K562 (cell line): ENCODE results near the gene GTF3C1. TPM values are rescaled to one million over a fixed set of nuclear protein-coding genes. Genes with fewer than 3 reads are reported as not detected.

Experiments
- ATAC-seq: fragments of 200-7000 bp; cut with Tn5 transposase; 3 replicates; pipeline ENCODE4 v1.9.1; 2020; ENCODE audit warnings: moderate library complexity
- BruUV-seq: library from RNA; stranded (reverse); fragments of 400-500 nt; replicated peaks from 2 replicates; lab custom pipeline; 2021; lab: Mats Ljungman, UMichigan
- CTCF ChIA-PET: fragments of 300-600 bp; formaldehyde crosslinking; extraction: SDS; loops from one replicate; lab custom pipeline; 2021; ENCODE audit warnings: low intra/inter-chr PET ratio; lab: Yijun Ruan, JAX
- POLR2A ChIA-PET: fragments of 300-600, 350-650 bp; sonication (Branson Sonifier 250); formaldehyde crosslinking; extraction: SDS; loops from one replicate; lab custom pipeline; 2021; ENCODE audit warnings: antibody characterized with exemption, inconsistent platforms; lab: Yijun Ruan, JAX
- DNase-seq, 4 experiments: peaks; one replicate each; pipeline versions ENCODE4 v3.0.0 to v3.0.0-alpha.2; 2011 to 2018; ENCODE audit warnings: low spot score in 3 of 4, mixed read lengths in 3 of 4; ENCODE audit errors: extremely low read depth in 1 of 4
- FAIRE-seq: peaks from 2 replicates; lab custom pipeline; 2011; peaks lifted over from hg19 to GRCh38; lab: Jason Lieb, UNC
- H2AFZ ChIP-seq: 2 replicates; pipeline ENCODE4 v1.6.0; 2011; ENCODE audit warnings: low read depth, low read length, control low read depth, inconsistent platforms
- H3K27ac ChIP-seq: fragments of 200-600 bp; 3 replicates; pipeline ENCODE4 v1.8.0; 2011; ENCODE audit warnings: low read depth, mild to moderate bottlenecking, control low read depth, inconsistent platforms, low read length, moderate library complexity, mixed read lengths; ENCODE audit errors: extremely low read depth
- H3K27me3 ChIP-seq, 2 experiments: fragments of 300-600 bp in 1 of 2; 2 replicates in 1 of 2; 3 replicates in 1 of 2; pipeline versions ENCODE4 v1.6.0 to v1.8.0; 2011; ENCODE audit warnings: inconsistent platforms in 2 of 2, low read length in 2 of 2, mild to moderate bottlenecking in 1 of 2, mixed read lengths in 1 of 2, moderate library complexity in 1 of 2; ENCODE audit not compliant: control insufficient read depth in 2 of 2, insufficient read depth in 2 of 2
- H3K36me3 ChIP-seq: fragments of 300-600 bp; 3 replicates; pipeline ENCODE4 v1.8.0; 2011; ENCODE audit warnings: mild to moderate bottlenecking, low read length, inconsistent platforms; ENCODE audit not compliant: control insufficient read depth, insufficient read depth
- H3K4me1 ChIP-seq, 2 experiments: fragments of 200-600 bp in 1 of 2; replicated peaks in 1 of 2; 2 replicates in 1 of 2; 3 replicates in 1 of 2; pipeline versions ENCODE4 v1.5.1 to v1.8.0; 2011; ENCODE audit warnings: inconsistent platforms in 2 of 2, low read length in 2 of 2, mild to moderate bottlenecking in 1 of 2, mixed read lengths in 1 of 2, moderate library complexity in 1 of 2; ENCODE audit not compliant: control insufficient read depth in 2 of 2, insufficient read depth in 2 of 2
- H3K4me2 ChIP-seq: 2 replicates; pipeline ENCODE4 v1.6.1; 2011; ENCODE audit warnings: low read length, control low read depth, inconsistent platforms, mixed read lengths; ENCODE audit not compliant: insufficient read depth
- H3K4me3 ChIP-seq: fragments of 200-600 bp; sonication (generic), shearing (Covaris generic); 2 replicates; pipeline ENCODE4 v1.5.1; 2016; ENCODE audit warnings: control low read depth, inconsistent platforms
- H3K79me2 ChIP-seq: fragments of 200-600 bp; 3 replicates; pipeline ENCODE4 v1.8.0; 2011; ENCODE audit warnings: low read length, inconsistent platforms; ENCODE audit not compliant: control insufficient read depth, insufficient read depth
- H3K9ac ChIP-seq, 2 experiments: 2 replicates each; pipeline versions ENCODE4 v1.6.0 to v1.6.1; 2011; ENCODE audit warnings: low read depth in 2 of 2, low read length in 2 of 2, control low read depth in 1 of 2, inconsistent platforms in 1 of 2, mild to moderate bottlenecking in 1 of 2, mixed read lengths in 1 of 2; ENCODE audit not compliant: insufficient read depth in 1 of 2
- H3K9me1 ChIP-seq: one replicate; pipeline ENCODE4 v1.6.0; 2011; ENCODE audit warnings: inconsistent platforms, mild to moderate bottlenecking, low read length, moderate library complexity; ENCODE audit not compliant: control insufficient read depth, insufficient read depth
- H3K9me3 ChIP-seq: replicated peaks from 2 replicates; pipeline ENCODE4 v1.5.1; 2011; ENCODE audit warnings: low read depth, low read length, inconsistent platforms; ENCODE audit not compliant: control insufficient read depth, insufficient read depth
- H4K20me1 ChIP-seq: replicated peaks from 2 replicates; pipeline ENCODE4 v1.6.1; 2011; ENCODE audit warnings: low read length, inconsistent platforms, mixed read lengths; ENCODE audit not compliant: control insufficient read depth, insufficient read depth
- CBX5 ChIP-seq: IDR thresholded peaks from 2 replicates; pipeline ENCODE4 v1.6.1; 2014; ENCODE audit warnings: low read depth, borderline replicate concordance
- FOS ChIP-seq: IDR thresholded peaks from 3 replicates; pipeline ENCODE4 v1.6.1; 2011; ENCODE audit not compliant: insufficient read length; ENCODE audit errors: extremely low read depth
- HDAC1 ChIP-seq, 2 experiments: fragments of 450-650 bp; IDR thresholded peaks; 2 replicates each; pipeline ENCODE4 v1.6.1; 2016 to 2017; ENCODE audit warnings: inconsistent platforms in 1 of 2, mild to moderate bottlenecking in 1 of 2, moderate library complexity in 1 of 2
- ILK ChIP-seq: fragments of 450-650 bp; IDR thresholded peaks from 2 replicates; pipeline ENCODE4 v1.6.1; 2016; ENCODE audit warnings: missing genetic modification characterization, low read depth, mild to moderate bottlenecking, missing compliant biosample characterization, moderate library complexity, borderline replicate concordance
- NBN ChIP-seq: fragments of 450-650 bp; IDR thresholded peaks from 2 replicates; pipeline ENCODE4 v1.6.1; 2016; ENCODE audit warnings: low read depth, mild to moderate bottlenecking
- POLR2AphosphoS2 ChIP-seq: IDR thresholded peaks from 2 replicates; pipeline ENCODE4 v1.6.1; 2012; ENCODE audit warnings: low read length, improper control_type of control experiment
- PTRF ChIP-seq: fragments of 450-650 bp; IDR thresholded peaks from 2 replicates; pipeline ENCODE4 v1.6.1; 2016; ENCODE audit warnings: mild to moderate bottlenecking, missing genetic modification characterization, missing compliant biosample characterization
- RBM14 ChIP-seq: fragments of 200-400 bp; formaldehyde crosslinking; IDR thresholded peaks from 2 replicates; pipeline ENCODE4 v1.6.1; 2018; ENCODE audit warnings: low read depth, mild to moderate bottlenecking, low read length, moderate library complexity, borderline replicate concordance; ENCODE audit not compliant: insufficient read depth
- SUPT5H ChIP-seq: fragments of 450-650 bp; IDR thresholded peaks from 2 replicates; pipeline ENCODE4 v1.6.1; 2016
- ZFP30 ChIP-seq: fragments of 250-450 bp; sonication (Bioruptor Pico); IDR thresholded peaks from 2 replicates; pipeline ENCODE4 v1.8.0; 2022; ENCODE audit warnings: moderate library complexity, mild to moderate bottlenecking, inconsistent platforms, borderline replicate concordance
- ZNF384 ChIP-seq: IDR thresholded peaks from 2 replicates; pipeline ENCODE4 v1.6.1; 2012; ENCODE audit warnings: low read depth, low read length, improper control_type of control experiment
- WGBS: fragments of 100-300 bp; shearing (Covaris generic); methylation state at CpG from one replicate; pipeline ENCODE4 v1.1.6; 2016; ENCODE audit warnings: low coverage, mixed read lengths; ENCODE audit not compliant: insufficient coverage; ENCODE audit errors: missing lambda C conversion rate; 5-methylcytosine and 5-hydroxymethylcytosine counted together
- in situ Hi-C: fragments of 300-500 bp; cut with MboI; formaldehyde crosslinking; loops from 4 replicates; pipeline ENCODE4 v1.15.0; 2018; ENCODE audit warnings: inconsistent platforms, mixed read lengths
- intact Hi-C: fragments of 100-400 bp; cut with micrococcal nuclease; formaldehyde crosslinking; loops from 2 replicates; pipeline ENCODE4 v1.14.2; 2022
- polyA plus RNA-seq, 8 experiments: library from polyadenylated mRNA; depleted of rRNA in 4 of 8; stranded (reverse) in 5 of 8; unstranded in 3 of 8; fragments of >200 nt; fragmentation: Nextera tagmentation in 2 of 8; fragmentation: Illumina TruSeq in 1 of 8; extraction: Ambion mirVana in 2 of 8; extraction: Trizol in 1 of 8; gene quantifications; 2 replicates each; pipeline versions ENCODE4 v1.2.1 to v1.2.3, GENCODE V29; 2011 to 2014; ENCODE audit warnings: inconsistent platforms in 1 of 8, missing spikeins in 1 of 8
- total RNA-seq, 7 experiments: library from RNA; depleted of rRNA in 6 of 7; stranded (reverse); fragments of >200 nt in 6 of 7; fragmentation: Illumina TruSeq in 2 of 7; extraction: Trizol in 2 of 7; gene quantifications; 2 replicates each; pipeline versions ENCODE4 v1.2.1 to v1.2.3, GENCODE V29; 2011 to 2021; ENCODE audit warnings: low replicate concordance in 1 of 7
- TF ChIP-seq, protein P1 (sequence below): sonication (generic); formaldehyde crosslinking; IDR thresholded peaks from 2 replicates; pipeline ENCODE4 v1.8.0; 2022; ENCODE audit warnings: mild to moderate bottlenecking, missing genetic modification reagents
- TF ChIP-seq, protein P2 (sequence below): fragments of 450-650 bp; formaldehyde crosslinking; IDR thresholded peaks from 2 replicates; pipeline ENCODE4 v1.4.0; 2020; ENCODE audit warnings: mild to moderate bottlenecking, moderate library complexity
- TF ChIP-seq, protein P3 (sequence below): sonication (generic); formaldehyde crosslinking; IDR thresholded peaks from 2 replicates; pipeline ENCODE4 v1.8.1; 2023; ENCODE audit warnings: mild to moderate bottlenecking, missing genetic modification reagents
- TF ChIP-seq, protein P4 (sequence below): fragments of 200-800 bp; sonication (Bioruptor generic); IDR thresholded peaks from 2 replicates; pipeline ENCODE4 v1.6.1; 2017; ENCODE audit warnings: missing genetic modification characterization, missing compliant biosample characterization

The GTF3C1 gene
- total and polyA plus RNA-seq, 9 of the 15 experiments (the other 6 are each of a cell fraction or from before 2014, with no cell fraction given) = 0.72 to 63.6 (median 30.9) TPM

DNA sequence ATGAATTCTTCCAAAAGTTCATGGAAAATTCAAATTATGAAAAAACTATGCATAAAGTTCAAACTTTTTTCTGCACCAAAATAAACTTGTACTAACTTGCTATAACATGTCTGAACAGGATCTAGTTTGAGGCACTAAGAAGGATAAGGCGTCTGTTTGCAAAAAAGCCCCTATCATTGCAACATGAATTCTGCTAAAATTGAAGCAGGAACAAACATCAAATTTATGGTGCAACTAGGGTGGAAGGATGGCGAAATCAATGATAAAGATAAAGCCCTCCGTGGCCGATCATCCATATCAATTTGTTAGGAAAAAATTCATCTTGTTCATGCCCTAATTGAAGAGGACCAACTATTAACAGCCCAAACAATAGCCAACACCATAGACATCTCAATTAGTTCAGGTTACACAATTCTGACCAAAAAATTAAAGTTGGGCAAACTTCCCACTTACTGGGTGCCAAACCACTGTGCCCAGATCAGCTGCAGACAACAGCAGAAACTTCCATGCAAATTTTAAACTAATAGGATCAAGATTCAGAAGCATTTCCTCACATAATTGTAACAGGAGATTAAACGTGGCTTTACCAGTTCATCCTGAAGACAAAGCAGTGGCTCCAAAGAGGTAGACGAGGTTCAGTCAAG is 134.8 kb downstream of the GTF3C1 start (continued):
- TF ChIP-seq POLR2AphosphoS2 (no peak), SUPT5H (no peak), NBN (no peak), FOS (no peak), PTRF (tag) (no peak), ZNF384 (no peak), RBM14 (no peak)
- TF ChIP-seq, protein P1, sequence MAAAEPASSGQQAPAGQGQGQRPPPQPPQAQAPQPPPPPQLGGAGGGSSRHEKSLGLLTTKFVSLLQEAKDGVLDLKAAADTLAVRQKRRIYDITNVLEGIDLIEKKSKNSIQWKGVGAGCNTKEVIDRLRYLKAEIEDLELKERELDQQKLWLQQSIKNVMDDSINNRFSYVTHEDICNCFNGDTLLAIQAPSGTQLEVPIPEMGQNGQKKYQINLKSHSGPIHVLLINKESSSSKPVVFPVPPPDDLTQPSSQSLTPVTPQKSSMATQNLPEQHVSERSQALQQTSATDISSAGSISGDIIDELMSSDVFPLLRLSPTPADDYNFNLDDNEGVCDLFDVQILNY (CRISPR knock-in tag) = no peak

DNA sequence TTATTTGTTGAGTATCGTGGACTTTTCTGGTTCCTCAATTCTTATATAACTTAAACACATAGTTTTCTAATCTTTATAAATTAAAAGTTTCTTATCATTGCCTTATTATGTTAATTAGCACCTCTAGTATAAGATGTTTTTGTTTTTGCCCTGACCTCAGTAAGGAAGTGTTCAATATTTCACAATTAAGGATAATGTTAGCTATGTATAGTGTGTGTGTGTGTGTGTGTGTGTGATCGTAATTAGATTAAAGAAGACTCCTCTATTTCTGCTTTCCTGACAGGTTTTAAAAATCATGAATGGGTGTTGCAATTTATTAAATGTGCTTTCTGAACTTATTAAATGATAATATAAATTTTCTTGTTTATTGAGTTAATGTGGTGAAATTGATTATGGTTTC is 135.8 kb downstream of the GTF3C1 start:
- Histone ChIP-seq H4K20me1 (no peaks in the 10 kb centered on the region), H3K4me2 (no peak overlapping the region), H3K36me3 (no peaks in the 10 kb centered on the region), H3K9me1 (no peaks in the 10 kb centered on the region), H3K4me1 (no peaks in the 10 kb centered on the region), H2AFZ (no peak overlapping the region), H3K27ac (no peak overlapping the region), H3K4me3 (no peak overlapping the region), H3K9ac (no peak overlapping the region), H3K27me3 (no peaks in the 10 kb centered on the region), H3K9me3 (no peaks in the 10 kb centered on the region), H3K79me2 (no peaks in the 10 kb centered on the region)
- BruUV-seq = no TSS peak
- CTCF ChIA-PET = no interaction called here
- intact Hi-C loops (no loop called here), in situ Hi-C loops (no loop called here)
- FAIRE-seq = no peak
- no peak for ATAC-seq
- no peak for DNase-seq
- POLR2A ChIA-PET = no interaction called here
- 0% methylated on average over 2 of the region's 2 CpGs for WGBS
- TF ChIP-seq HDAC1 (IDR thresholded peaks at IDR 0.05) (no peak), ILK (no peak), ZFP30 (CRISPR knock-in tag) (no peak), CBX5 (no peak)
- TF ChIP-seq, protein P2, sequence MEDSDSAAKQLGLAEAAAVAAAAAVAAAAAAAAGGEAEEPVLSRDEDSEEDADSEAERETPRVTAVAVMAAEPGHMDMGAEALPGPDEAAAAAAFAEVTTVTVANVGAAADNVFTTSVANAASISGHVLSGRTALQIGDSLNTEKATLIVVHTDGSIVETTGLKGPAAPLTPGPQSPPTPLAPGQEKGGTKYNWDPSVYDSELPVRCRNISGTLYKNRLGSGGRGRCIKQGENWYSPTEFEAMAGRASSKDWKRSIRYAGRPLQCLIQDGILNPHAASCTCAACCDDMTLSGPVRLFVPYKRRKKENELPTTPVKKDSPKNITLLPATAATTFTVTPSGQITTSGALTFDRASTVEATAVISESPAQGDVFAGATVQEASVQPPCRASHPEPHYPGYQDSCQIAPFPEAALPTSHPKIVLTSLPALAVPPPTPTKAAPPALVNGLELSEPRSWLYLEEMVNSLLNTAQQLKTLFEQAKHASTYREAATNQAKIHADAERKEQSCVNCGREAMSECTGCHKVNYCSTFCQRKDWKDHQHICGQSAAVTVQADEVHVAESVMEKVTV (CRISPR knock-in tag) = no peak
- TF ChIP-seq, protein P3, sequence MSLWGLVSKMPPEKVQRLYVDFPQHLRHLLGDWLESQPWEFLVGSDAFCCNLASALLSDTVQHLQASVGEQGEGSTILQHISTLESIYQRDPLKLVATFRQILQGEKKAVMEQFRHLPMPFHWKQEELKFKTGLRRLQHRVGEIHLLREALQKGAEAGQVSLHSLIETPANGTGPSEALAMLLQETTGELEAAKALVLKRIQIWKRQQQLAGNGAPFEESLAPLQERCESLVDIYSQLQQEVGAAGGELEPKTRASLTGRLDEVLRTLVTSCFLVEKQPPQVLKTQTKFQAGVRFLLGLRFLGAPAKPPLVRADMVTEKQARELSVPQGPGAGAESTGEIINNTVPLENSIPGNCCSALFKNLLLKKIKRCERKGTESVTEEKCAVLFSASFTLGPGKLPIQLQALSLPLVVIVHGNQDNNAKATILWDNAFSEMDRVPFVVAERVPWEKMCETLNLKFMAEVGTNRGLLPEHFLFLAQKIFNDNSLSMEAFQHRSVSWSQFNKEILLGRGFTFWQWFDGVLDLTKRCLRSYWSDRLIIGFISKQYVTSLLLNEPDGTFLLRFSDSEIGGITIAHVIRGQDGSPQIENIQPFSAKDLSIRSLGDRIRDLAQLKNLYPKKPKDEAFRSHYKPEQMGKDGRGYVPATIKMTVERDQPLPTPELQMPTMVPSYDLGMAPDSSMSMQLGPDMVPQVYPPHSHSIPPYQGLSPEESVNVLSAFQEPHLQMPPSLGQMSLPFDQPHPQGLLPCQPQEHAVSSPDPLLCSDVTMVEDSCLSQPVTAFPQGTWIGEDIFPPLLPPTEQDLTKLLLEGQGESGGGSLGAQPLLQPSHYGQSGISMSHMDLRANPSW (CRISPR knock-in tag) = no peak
- TF ChIP-seq, protein P4, sequence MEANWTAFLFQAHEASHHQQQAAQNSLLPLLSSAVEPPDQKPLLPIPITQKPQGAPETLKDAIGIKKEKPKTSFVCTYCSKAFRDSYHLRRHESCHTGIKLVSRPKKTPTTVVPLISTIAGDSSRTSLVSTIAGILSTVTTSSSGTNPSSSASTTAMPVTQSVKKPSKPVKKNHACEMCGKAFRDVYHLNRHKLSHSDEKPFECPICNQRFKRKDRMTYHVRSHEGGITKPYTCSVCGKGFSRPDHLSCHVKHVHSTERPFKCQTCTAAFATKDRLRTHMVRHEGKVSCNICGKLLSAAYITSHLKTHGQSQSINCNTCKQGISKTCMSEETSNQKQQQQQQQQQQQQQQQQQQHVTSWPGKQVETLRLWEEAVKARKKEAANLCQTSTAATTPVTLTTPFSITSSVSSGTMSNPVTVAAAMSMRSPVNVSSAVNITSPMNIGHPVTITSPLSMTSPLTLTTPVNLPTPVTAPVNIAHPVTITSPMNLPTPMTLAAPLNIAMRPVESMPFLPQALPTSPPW = no peak
